CD4-positive, alpha-beta T cell (primary cell): ENCODE results near the gene ANO2. TPM values are rescaled to one million over a fixed set of nuclear protein-coding genes. Genes with fewer than 3 reads are reported as not detected.

Experiments used
- ATAC-seq: fragments of 200-7000 bp; cut with Tn5 transposase; one replicate; pipeline ENCODE4 v1.10.0; 2022; ENCODE audit warnings: mild to moderate bottlenecking; ENCODE audit not compliant: poor library complexity
- CTCF ChIA-PET: fragments of 350-600 bp; sonication (Branson Sonifier 250); formaldehyde crosslinking; loops from one replicate; lab custom pipeline; 2021; ENCODE audit warnings: antibody characterized with exemption, inconsistent platforms; lab: Charles Lee
- POLR2A ChIA-PET: fragments of 350-600 bp; sonication (Branson Sonifier 250); formaldehyde crosslinking; loops from one replicate; lab custom pipeline; 2021; ENCODE audit warnings: antibody characterized with exemption, inconsistent platforms; lab: Charles Lee
- DNase-seq, 14 experiments: peaks; one replicate each; pipeline ENCODE4 v3.0.0-alpha.2; 2013 to 2020; ENCODE audit warnings: mixed read lengths in 2 of 14
- H3K27ac ChIP-seq, 2 donors: one replicate each; pipeline versions ENCODE4 v1.5.1 to v1.7.0; 2013; ENCODE audit warnings: low read length in 2 of 2, low read depth in 1 of 2, mild to moderate bottlenecking in 1 of 2
- H3K27me3 ChIP-seq, 2 experiments: 1 replicate in 1 of 2; 2 replicates in 1 of 2; pipeline versions ENCODE4 v1.6.1 to v1.7.0; 2013; ENCODE audit warnings: low read length in 2 of 2, control low read depth in 1 of 2, mild to moderate bottlenecking in 1 of 2, moderate library complexity in 1 of 2; ENCODE audit not compliant: insufficient read depth in 2 of 2, control insufficient read depth in 1 of 2
- H3K36me3 ChIP-seq: one replicate; pipeline ENCODE4 v1.6.1; 2013; ENCODE audit warnings: low read length, control low read depth; ENCODE audit not compliant: insufficient read depth
- H3K4me1 ChIP-seq: one replicate; pipeline ENCODE4 v1.6.1; 2013; ENCODE audit warnings: low read length, control low read depth; ENCODE audit not compliant: insufficient read depth
- H3K4me3 ChIP-seq: one replicate; pipeline ENCODE4 v1.5.1; 2013; ENCODE audit warnings: mild to moderate bottlenecking, low read length, moderate library complexity
- H3K9me3 ChIP-seq, 2 experiments: 1 replicate in 1 of 2; 2 replicates in 1 of 2; pipeline versions ENCODE4 v1.6.1 to v1.7.0; 2013; ENCODE audit warnings: low read length in 2 of 2, mild to moderate bottlenecking in 2 of 2, control low read depth in 1 of 2, moderate library complexity in 1 of 2; ENCODE audit not compliant: control insufficient read depth in 1 of 2, insufficient read depth in 1 of 2
- H3K27ac Mint-ChIP-seq: one replicate; pipeline ENCODE4 v1.8.0; 2020; ENCODE audit warnings: mixed read lengths
- H3K27me3 Mint-ChIP-seq: one replicate; pipeline ENCODE4 v1.8.0; 2021; ENCODE audit warnings: mixed read lengths
- H3K36me3 Mint-ChIP-seq: one replicate; pipeline ENCODE4 v1.8.0; 2021; ENCODE audit warnings: low read depth, mixed read lengths
- H3K4me1 Mint-ChIP-seq: one replicate; pipeline ENCODE4 v1.8.0; 2021; ENCODE audit warnings: low read depth, mixed read lengths
- H3K4me3 Mint-ChIP-seq: one replicate; pipeline ENCODE4 v1.8.0; 2020; ENCODE audit warnings: mild to moderate bottlenecking, mixed read lengths
- H3K9me3 Mint-ChIP-seq: one replicate; pipeline ENCODE4 v1.8.0; 2020; ENCODE audit warnings: mixed read lengths
- CTCF ChIP-seq: fragments of 200-600 bp; IDR thresholded peaks from one replicate; pipeline ENCODE4 v1.8.0; 2022; ENCODE audit warnings: antibody characterized with exemption, mild to moderate bottlenecking
- intact Hi-C, 2 experiments: fragments of 100-400 bp; cut with DNase I in 1 of 2; cut with micrococcal nuclease in 1 of 2; formaldehyde crosslinking; loops; one replicate each; pipeline versions ENCODE4 v1.15.1 to v1.9.0; 2023 to 2025; cut with DNase I, micrococcal nuclease
- total RNA-seq, 174 experiments: library from RNA in 2 of 174; stranded (reverse) in 2 of 174; gene quantifications; one replicate each; pipeline ENCODE4 v1.2.3 and lab custom pipeline; 2021 to 2026

The ANO2 gene
- total RNA-seq, 2 experiments from 2014 or later, result not detected

DNA sequence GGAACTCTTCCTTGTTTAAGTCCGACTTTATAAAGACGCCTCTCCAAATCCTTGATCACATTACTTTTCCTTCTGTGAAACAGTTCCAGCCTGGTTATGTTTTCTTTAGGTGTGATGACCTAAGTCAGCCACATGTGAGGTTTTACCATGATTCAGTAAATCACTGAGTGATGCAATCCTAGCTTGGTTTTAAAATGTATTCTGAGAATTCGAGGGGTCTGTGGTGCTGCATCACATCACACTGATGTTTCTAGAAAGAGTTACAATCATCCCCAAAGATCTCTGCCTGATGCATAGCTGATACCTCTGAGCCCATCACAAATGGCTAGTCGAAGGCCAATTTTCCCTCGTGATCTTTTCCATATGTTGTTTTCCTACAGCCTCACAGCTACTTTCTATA, 152.7 kb downstream of the ANO2 start:
- CTCF ChIA-PET, result no interaction called here
- intact Hi-C loops, result no loop called here

GRCh38 chr12:5789469-5789968, 155.5 kb downstream of the ANO2 start:
- Mint-ChIP-seq H3K9me3 (no peaks in the 10 kb centered on the region), H3K4me1 (no peaks in the 10 kb centered on the region), H3K27ac (no peak overlapping the region), H3K36me3 (no peaks in the 10 kb centered on the region), H3K27me3 (peaks cover 16% of the 10 kb centered on the region), H3K4me3 (no peak overlapping the region)
- CTCF ChIA-PET, result no interaction called here
- intact Hi-C loops, result no loop called here
- Histone ChIP-seq H3K4me3 (no peak overlapping the region), H3K36me3 (no peaks in the 10 kb centered on the region), H3K27ac (no peak overlapping the region), H3K27me3 (no peaks in the 10 kb centered on the region), H3K4me1 (no peaks in the 10 kb centered on the region), H3K9me3 (peaks cover 0 to 4% of the 10 kb centered on the region in 2 experiments)
- DNase-seq, result no peak
- ATAC-seq, result no peak
- POLR2A ChIA-PET, result no interaction called here
- TF ChIP-seq CTCF, result no peak

More for the DNA sequence above, 152.7 kb downstream of the ANO2 start:
- Mint-ChIP-seq H3K36me3 (no peaks in the 10 kb centered on the region), H3K9me3 (no peaks in the 10 kb centered on the region), H3K4me3 (no peak overlapping the region), H3K27ac (no peak overlapping the region), H3K27me3 (peaks cover 16% of the 10 kb centered on the region), H3K4me1 (no peaks in the 10 kb centered on the region)
- no peak for DNase-seq
- peaks cover 0 to 4% of the 10 kb centered on the region in 2 experiments for H3K9me3 ChIP-seq
- POLR2A ChIA-PET, result no interaction called here
- no peaks in the 10 kb centered on the region for H3K36me3 ChIP-seq
- no peak for TF ChIP-seq CTCF
- no peaks in the 10 kb centered on the region for H3K27me3 ChIP-seq
- H3K27ac ChIP-seq, result no peak overlapping the region
- no peaks in the 10 kb centered on the region for H3K4me1 ChIP-seq
- ATAC-seq, result no peak
- H3K4me3 ChIP-seq, result no peak overlapping the region

- POLR2A ChIA-PET, result no interaction called here
- H3K4me3 ChIP-seq, result no peak overlapping the region
- Mint-ChIP-seq H3K9me3 (no peaks in the 10 kb centered on the region), H3K27me3 (peaks cover 16% of the 10 kb centered on the region), H3K4me3 (no peak overlapping the region), H3K27ac (no peak overlapping the region), H3K4me1 (no peaks in the 10 kb centered on the region), H3K36me3 (no peaks in the 10 kb centered on the region)
- intact Hi-C loops, result no loop called here
- H3K27ac ChIP-seq, result no peak overlapping the region
- no peaks in the 10 kb centered on the region for H3K27me3 ChIP-seq
- CTCF ChIA-PET, result no interaction called here
- no peak for TF ChIP-seq CTCF
- DNase-seq (no peak), ATAC-seq (no peak)
- no peaks in the 10 kb centered on the region for H3K36me3 ChIP-seq
- H3K4me1 ChIP-seq, result no peaks in the 10 kb centered on the region
- H3K9me3 ChIP-seq, result peaks cover 0 to 4% of the 10 kb centered on the region in 2 experiments
Observed at GRCh38 chr12:5787828-5788227, 157.2 kb downstream of the ANO2 start.
